ENCODE data around the gene DST. TPM values are rescaled to one million over a fixed set of nuclear protein-coding genes. Genes with fewer than 3 reads are reported as not detected.

DST gene
- total RNA-seq, 1 donor from 2014 or later, result 259 TPM

DNA sequence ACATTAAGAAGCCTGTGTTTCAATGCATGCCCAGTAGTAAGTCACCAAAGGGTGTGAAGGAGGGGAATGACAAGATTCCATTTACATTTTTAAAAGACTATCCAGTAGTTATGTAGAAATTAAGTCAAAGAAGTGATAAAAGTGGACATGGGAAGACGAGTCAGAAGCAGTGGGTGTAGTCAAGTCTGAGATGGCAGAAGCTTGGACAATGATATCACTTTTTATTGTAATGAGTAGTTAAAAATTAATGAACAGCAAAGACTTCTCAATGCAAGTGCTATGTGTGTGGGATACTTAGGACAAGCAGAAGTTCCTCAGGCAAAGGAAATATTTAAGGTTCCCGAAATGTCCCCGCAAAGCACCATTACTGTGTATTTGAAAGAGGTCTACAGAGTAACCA is 156.0 kb downstream of the DST start:
- Histone ChIP-seq H3K4me2 (no peak overlapping the region), H3K9ac (no peak overlapping the region), H3K27me3 (no peaks in the 10 kb centered on the region), H3F3A (ENCODE audit: low read depth) (no peaks in the 10 kb centered on the region), H3K4me3 (no peak overlapping the region), H3K36me3 (peaks cover 40% of the 10 kb centered on the region), H3K4me1 (no peaks in the 10 kb centered on the region), H3K9me3 (ENCODE audit: low read depth) (no peaks in the 10 kb centered on the region), H4K20me1 (ENCODE audit: low read depth) (no peaks in the 10 kb centered on the region), H3K27ac (no peak overlapping the region), H3K79me2 (ENCODE audit: low read depth) (no peaks in the 10 kb centered on the region), H2AFZ (replicated peaks) (no peak overlapping the region)
- no peak for DNase-seq (ENCODE audit: low spot score)
- Mint-ChIP-seq H3K27me3 (ENCODE audit: insufficient read depth, low read depth) (no peaks in the 10 kb centered on the region), H3K36me3 (peaks cover 31% of the 10 kb centered on the region), H3K27ac (no peak overlapping the region), H3K4me3 (no peak overlapping the region), H3K9me3 (no peaks in the 10 kb centered on the region), H3K4me1 (peaks cover 8% of the 10 kb centered on the region)
- no peak for TF ChIP-seq EZH2phosphoT487 (IDR thresholded peaks at IDR 0.05)
- TF ChIP-seq, protein P1, sequence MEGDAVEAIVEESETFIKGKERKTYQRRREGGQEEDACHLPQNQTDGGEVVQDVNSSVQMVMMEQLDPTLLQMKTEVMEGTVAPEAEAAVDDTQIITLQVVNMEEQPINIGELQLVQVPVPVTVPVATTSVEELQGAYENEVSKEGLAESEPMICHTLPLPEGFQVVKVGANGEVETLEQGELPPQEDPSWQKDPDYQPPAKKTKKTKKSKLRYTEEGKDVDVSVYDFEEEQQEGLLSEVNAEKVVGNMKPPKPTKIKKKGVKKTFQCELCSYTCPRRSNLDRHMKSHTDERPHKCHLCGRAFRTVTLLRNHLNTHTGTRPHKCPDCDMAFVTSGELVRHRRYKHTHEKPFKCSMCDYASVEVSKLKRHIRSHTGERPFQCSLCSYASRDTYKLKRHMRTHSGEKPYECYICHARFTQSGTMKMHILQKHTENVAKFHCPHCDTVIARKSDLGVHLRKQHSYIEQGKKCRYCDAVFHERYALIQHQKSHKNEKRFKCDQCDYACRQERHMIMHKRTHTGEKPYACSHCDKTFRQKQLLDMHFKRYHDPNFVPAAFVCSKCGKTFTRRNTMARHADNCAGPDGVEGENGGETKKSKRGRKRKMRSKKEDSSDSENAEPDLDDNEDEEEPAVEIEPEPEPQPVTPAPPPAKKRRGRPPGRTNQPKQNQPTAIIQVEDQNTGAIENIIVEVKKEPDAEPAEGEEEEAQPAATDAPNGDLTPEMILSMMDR (IDR thresholded peaks at IDR 0.05), result no peak
- no peak for TF ChIP-seq EZH2 (IDR thresholded peaks at IDR 0.05)

DNA sequence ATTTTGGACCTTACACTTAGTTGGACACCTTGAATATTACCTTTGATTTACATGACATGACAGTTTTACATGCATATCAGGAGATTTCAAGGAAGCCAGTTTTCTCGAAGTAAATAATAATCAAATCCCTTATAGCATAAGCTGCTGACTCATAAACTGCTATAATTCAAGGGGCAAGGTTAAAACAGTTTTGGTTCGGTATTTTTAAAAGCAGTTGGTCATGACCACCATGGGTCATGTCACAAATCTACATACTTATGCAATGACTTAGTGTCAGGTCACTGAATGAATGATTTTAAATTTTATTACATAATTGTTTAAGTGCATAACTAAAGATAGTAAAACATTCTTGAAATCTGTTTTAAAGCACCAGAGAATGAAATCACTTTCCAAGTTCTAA is 158.0 kb downstream of the DST start:
- DNase-seq (ENCODE audit: low spot score), result no peak
- H3K27ac Mint-ChIP-seq, result no peak overlapping the region
- no peak overlapping the region for H2AFZ ChIP-seq (replicated peaks)
- H3K27me3 ChIP-seq, result no peaks in the 10 kb centered on the region
- TF ChIP-seq EZH2 (IDR thresholded peaks at IDR 0.05), result no peak
- no peak for TF ChIP-seq EZH2phosphoT487 (IDR thresholded peaks at IDR 0.05)
- TF ChIP-seq, protein P1 (IDR thresholded peaks at IDR 0.05), result no peak
- H3K36me3 ChIP-seq, result peaks cover 57% of the 10 kb centered on the region
- no peak overlapping the region for H3K4me3 Mint-ChIP-seq
- no peak overlapping the region for H3K9ac ChIP-seq
- no peaks in the 10 kb centered on the region for H3K9me3 Mint-ChIP-seq
- no peak overlapping the region for H3K4me2 ChIP-seq
- H3K9me3 ChIP-seq (ENCODE audit: low read depth), result no peaks in the 10 kb centered on the region
- H3K79me2 ChIP-seq (ENCODE audit: low read depth), result no peaks in the 10 kb centered on the region
- peaks cover 5% of the 10 kb centered on the region for H3K4me1 Mint-ChIP-seq
- H3K27me3 Mint-ChIP-seq (ENCODE audit: insufficient read depth, low read depth), result no peaks in the 10 kb centered on the region
- H3K4me1 ChIP-seq, result no peaks in the 10 kb centered on the region
- H3K4me3 ChIP-seq, result no peak overlapping the region
- no peak overlapping the region for H3K27ac ChIP-seq
- H4K20me1 ChIP-seq (ENCODE audit: low read depth), result no peaks in the 10 kb centered on the region
- no peaks in the 10 kb centered on the region for H3F3A ChIP-seq (ENCODE audit: low read depth)
- H3K36me3 Mint-ChIP-seq, result peaks cover 35% of the 10 kb centered on the region

DNA sequence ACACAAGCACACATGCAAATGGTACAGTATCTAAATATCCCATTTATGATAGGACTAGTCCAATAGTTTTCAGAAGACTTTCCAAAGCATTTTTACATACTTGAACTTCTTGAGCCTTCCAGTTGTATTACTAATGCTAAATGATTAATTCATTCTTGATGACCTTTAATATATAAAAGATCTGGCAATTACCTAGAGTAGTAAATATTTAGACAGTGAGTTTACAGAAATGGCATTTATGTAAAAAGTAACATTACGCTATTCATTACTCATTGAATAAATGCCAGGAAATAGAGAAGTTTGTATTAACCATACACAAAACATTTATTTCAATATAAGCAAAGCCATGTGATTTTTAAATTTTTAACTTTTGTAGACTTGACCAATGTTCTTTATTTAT is 158.8 kb downstream of the DST start:
- no peak overlapping the region for H3K4me2 ChIP-seq
- Mint-ChIP-seq H3K4me1 (peaks cover 5% of the 10 kb centered on the region), H3K9me3 (no peaks in the 10 kb centered on the region), H3K27ac (no peak overlapping the region), H3K27me3 (ENCODE audit: insufficient read depth, low read depth) (no peaks in the 10 kb centered on the region), H3K36me3 (peaks cover 37% of the 10 kb centered on the region), H3K4me3 (no peak overlapping the region)
- no peaks in the 10 kb centered on the region for H3K4me1 ChIP-seq
- no peak overlapping the region for H2AFZ ChIP-seq (replicated peaks)
- no peaks in the 10 kb centered on the region for H3F3A ChIP-seq (ENCODE audit: low read depth)
- no peak overlapping the region for H3K27ac ChIP-seq
- H3K9me3 ChIP-seq (ENCODE audit: low read depth), result no peaks in the 10 kb centered on the region
- no peaks in the 10 kb centered on the region for H4K20me1 ChIP-seq (ENCODE audit: low read depth)
- DNase-seq (ENCODE audit: low spot score), result no peak
- H3K79me2 ChIP-seq (ENCODE audit: low read depth), result no peaks in the 10 kb centered on the region
- H3K4me3 ChIP-seq, result no peak overlapping the region
- no peak overlapping the region for H3K9ac ChIP-seq
- H3K27me3 ChIP-seq, result no peaks in the 10 kb centered on the region
- peaks cover 54% of the 10 kb centered on the region for H3K36me3 ChIP-seq
- TF ChIP-seq EZH2 (IDR thresholded peaks at IDR 0.05) (no peak), EZH2phosphoT487 (IDR thresholded peaks at IDR 0.05) (no peak)
- TF ChIP-seq, protein P1 (IDR thresholded peaks at IDR 0.05), result no peak
